ES-I3 (cell line): ENCODE data around the gene SOS2.

Source experiments
- H3K36me3 ChIP-seq: 2 replicates; pipeline ENCODE4 v1.6.1; 2013; ENCODE audit warnings: mild to moderate bottlenecking, low read length, control low read depth, moderate library complexity; ENCODE audit not compliant: insufficient read depth
- H3K4me1 ChIP-seq: 2 replicates; pipeline ENCODE4 v1.6.1; 2013; ENCODE audit warnings: mild to moderate bottlenecking, control low read depth, low read length; ENCODE audit not compliant: insufficient read depth
- H3K9ac ChIP-seq: 2 replicates; pipeline ENCODE4 v1.6.1; 2013; ENCODE audit warnings: low read depth, mild to moderate bottlenecking, low read length, moderate library complexity
- H3K9me3 ChIP-seq: 2 replicates; pipeline ENCODE4 v1.6.1; 2013; ENCODE audit warnings: mild to moderate bottlenecking, low read length, moderate library complexity; ENCODE audit not compliant: control insufficient read depth, insufficient read depth

SOS2 gene

DNA sequence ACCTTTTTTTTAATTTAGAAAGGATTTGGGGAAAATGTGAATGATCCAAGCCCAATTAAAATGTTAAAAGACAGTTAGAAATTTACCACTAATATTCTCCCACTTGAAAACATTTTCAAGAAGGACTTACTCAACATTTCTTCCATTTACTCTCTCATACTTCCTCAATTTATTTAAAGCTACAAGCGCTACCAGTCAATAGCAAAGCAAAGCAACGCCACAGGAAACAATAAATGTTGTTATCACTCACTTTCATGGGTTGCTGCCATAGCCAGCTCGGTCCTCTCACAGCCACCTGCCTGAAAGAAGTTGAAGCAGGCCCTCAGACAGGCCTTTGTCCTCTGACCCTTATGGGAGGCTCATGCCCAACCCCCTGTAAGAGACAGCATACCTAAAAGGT is 6.0 kb upstream of the SOS2 start:
- no peak overlapping the region for H3K9ac ChIP-seq
- H3K9me3 ChIP-seq, result 0 out of 2 replicates have a peak, but pooled peaks cover 6% of the 10 kb centered on the region
- H3K4me1 ChIP-seq, result peaks cover 4% of the 10 kb centered on the region; the same call in 1 of the 2 replicates
- H3K36me3 ChIP-seq, result no peaks in the 10 kb centered on the region

DNA sequence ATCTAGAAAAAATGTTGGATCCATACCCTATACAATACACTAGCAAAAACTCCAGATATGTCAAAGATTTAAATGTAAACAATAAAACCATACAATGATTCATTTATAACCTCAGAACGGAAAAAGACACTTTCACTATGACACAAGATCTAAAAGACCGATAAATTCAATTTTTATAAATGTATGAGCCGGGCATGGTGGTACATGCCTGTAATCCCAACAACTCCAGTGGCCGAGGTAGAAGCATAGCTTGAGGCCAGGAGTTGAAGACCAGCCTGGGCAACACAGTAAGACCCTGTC is 2.5 kb upstream of the SOS2 start:
- H3K4me1 ChIP-seq, result peaks cover 4% of the 10 kb centered on the region; the same call in 1 of the 2 replicates
- no peak overlapping the region for H3K9ac ChIP-seq
- H3K9me3 ChIP-seq, result 0 out of 2 replicates have a peak, but pooled peaks cover 6% of the 10 kb centered on the region
- no peaks in the 10 kb centered on the region for H3K36me3 ChIP-seq

DNA sequence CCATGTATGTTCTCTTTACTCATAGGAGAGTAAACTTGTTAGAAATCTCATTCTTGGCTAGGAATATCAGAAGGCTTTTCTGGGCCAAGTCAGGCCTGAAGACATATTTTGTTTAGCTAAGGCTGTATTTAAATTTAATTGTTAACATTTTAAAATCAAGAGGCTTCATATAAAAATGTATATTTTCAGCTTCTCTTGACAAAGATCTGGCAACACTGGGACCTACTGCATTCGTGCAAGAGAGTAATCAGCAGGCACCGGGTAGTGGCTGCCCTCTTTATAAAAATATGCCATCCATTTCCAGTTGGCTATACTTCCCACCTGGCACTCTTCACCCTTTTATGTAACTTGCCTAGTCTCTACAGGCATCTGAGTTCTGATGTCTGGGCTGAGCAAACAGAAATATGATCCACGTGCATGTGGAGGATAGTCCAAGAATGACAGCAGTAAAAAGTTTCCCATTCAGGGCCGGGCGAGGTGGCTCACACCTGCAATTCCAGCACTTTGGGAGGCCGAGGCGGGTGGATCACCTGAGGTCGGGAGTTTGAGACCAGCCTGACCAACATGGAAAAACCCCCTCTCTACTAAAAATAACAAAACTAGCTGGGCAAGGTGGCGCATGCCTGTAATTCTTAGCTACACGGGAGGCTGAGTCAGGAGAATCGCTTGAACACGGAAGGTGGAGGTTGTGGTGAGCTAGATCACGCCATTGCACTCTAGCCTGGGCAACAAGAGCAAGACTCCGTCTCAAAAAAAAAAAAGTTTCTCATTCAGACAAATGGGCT is 2.0 kb upstream of the SOS2 start:
- Histone ChIP-seq H3K9me3 (0 out of 2 replicates have a peak, but pooled peaks cover 6% of the 10 kb centered on the region), H3K36me3 (no peaks in the 10 kb centered on the region; the same call in 1 of the 2 replicates), H3K9ac (no peak overlapping the region), H3K4me1 (peaks cover 4% of the 10 kb centered on the region; the same call in 1 of the 2 replicates)

DNA sequence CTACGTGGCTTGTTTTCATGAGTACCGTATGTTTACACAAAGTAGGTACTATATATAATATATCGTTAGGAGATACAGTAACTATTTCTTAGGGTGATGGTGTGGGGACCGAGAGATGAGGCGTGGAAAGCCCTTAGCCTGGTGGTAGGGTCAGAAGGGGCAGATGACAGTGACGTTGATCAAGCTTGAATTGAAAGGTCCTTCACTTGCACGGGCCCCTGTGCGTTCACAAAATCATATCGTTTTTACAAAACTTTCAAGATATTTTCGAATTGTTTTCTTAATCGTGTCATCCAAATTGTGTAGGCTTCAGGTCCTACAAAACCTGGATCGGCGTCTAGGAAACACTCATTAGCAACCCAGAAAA is 881 bp upstream of the SOS2 start:
- peaks cover 4% of the 10 kb centered on the region; the same call in 1 of the 2 replicates for H3K4me1 ChIP-seq

DNA sequence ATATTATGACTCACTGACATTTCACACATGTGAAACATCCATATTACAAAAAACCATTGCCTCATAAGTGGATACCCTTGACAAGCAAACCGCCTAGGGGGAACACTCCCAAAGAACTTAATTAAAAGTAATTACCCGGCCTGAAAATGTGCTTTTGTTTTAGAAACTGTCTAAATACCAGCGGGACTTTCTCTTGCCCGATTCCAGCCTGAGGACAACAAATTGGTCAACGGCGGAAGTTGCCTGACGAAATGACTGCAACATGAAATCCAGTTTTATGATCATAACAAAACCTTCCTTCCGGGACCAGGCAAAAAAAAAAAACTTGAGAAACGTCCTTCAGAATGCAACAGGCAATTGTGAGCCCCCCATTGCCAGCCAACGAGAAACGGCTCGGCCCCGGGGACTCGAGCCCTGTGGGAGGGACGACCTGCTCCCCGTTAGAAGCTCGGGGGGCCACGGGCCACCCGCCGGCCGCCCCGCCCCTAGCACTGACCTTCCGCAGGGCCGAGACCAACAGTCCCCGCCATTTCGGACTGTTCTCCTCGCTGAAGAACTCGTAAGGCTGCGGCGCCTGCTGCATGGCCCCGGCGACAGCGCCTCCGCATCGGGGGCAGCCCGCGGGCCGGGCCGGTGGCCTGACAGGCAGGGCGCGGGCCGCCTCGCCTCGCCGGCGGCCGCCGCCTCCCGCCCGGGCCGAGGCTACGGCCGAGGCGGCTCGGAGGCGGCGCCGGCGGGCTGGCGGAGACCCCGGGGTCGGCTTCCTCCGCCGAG is 490 bp downstream of the SOS2 start:
- H3K9me3 ChIP-seq, result 0 out of 2 replicates have a peak, but pooled peaks cover 4% of the 10 kb centered on the region
- peak overlapping the region; percentile 81 for H3K9ac ChIP-seq
- H3K4me1 ChIP-seq, result peaks cover 8% of the 10 kb centered on the region
- no peaks in the 10 kb centered on the region; the same call in 1 of the 2 replicates for H3K36me3 ChIP-seq

More for the DNA sequence above, 881 bp upstream of the SOS2 start:
- peak overlapping the region; percentile 81 for H3K9ac ChIP-seq
- no peaks in the 10 kb centered on the region; the same call in 1 of the 2 replicates for H3K36me3 ChIP-seq
- 0 out of 2 replicates have a peak, but pooled peaks cover 6% of the 10 kb centered on the region for H3K9me3 ChIP-seq

DNA sequence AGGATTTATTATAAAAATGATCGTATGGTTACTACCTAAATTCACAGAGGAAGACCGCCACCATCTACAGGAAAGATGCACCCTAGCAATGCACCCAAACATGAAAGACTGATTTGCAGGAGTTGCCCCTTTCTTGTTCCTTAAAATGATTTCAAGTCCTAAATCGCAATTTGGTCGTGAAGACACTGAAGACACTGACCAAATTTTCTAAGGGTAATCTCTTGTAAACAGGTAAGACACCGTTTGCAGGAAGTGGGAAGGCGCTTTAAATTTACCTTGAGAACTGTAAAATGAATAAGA is 1.0 kb downstream of the SOS2 start:
- Histone ChIP-seq H3K4me1 (peaks cover 13% of the 10 kb centered on the region), H3K9me3 (no peaks in the 10 kb centered on the region), H3K36me3 (no peaks in the 10 kb centered on the region; the same call in 1 of the 2 replicates), H3K9ac (peak overlapping the region; percentile 81)

DNA sequence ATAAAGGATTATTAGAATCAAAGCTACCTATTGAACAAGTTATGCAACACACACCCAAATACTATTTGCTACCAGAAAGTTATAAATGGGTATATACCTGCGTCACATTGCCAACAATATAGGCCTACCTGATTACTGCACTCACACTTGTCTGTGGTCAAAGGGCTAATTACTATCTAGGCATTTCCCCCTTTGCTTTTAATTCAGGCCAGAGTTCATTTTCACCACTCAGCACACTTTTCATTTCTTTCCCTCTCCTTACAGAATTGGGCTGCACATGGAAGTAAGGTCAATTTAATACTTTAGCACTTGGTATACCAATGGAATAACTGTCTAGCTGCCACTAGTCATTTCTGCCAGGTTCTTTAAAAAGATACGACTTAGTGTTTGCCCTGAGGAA is 1.7 kb downstream of the SOS2 start:
- Histone ChIP-seq H3K9me3 (no peaks in the 10 kb centered on the region), H3K36me3 (no peaks in the 10 kb centered on the region; the same call in 1 of the 2 replicates), H3K4me1 (peaks cover 13% of the 10 kb centered on the region), H3K9ac (0 out of 2 replicates have a peak overlapping the region, but pooled peaks have one; percentile 81)

DNA sequence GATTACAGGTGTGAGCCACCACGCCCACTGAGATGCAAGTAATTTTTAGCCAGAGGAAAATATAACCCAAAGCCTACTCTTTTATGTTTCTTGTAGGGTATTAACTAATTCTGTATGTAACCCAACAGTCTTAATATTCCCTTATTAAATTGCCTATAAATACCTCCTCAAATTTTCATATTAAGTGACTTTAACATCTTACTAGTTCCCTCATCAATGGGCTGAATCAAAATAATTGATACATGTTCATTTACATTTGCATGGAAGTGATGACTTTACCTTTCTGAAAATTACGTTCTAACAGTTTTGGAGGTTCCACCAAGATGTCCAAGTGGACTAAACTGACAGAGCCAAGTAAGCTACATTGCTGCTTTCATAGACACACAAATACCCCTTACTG is 3.1 kb downstream of the SOS2 start:
- Histone ChIP-seq H3K9me3 (no peaks in the 10 kb centered on the region), H3K9ac (no peak overlapping the region), H3K4me1 (peaks cover 13% of the 10 kb centered on the region), H3K36me3 (no peaks in the 10 kb centered on the region; the same call in 1 of the 2 replicates)

DNA sequence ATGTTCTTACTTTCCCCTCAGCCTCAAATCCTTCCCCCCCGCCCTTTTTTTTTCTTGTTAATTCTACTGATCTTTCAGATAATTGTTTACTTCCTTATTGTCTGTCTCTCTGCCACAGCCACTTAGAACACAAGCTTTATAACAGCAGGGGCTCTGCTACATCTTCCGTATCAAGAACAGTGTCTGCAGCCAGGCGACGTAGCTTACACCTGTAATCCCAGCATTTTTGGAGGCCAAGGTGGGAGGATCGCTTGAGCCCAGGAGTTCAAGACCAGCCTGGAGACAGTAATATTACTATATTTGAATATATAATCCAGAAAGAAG is 5.4 kb downstream of the SOS2 start:
- H3K36me3 ChIP-seq, result no peaks in the 10 kb centered on the region; the same call in 1 of the 2 replicates
- H3K4me1 ChIP-seq, result peaks cover 13% of the 10 kb centered on the region
- no peak overlapping the region for H3K9ac ChIP-seq
- no peaks in the 10 kb centered on the region for H3K9me3 ChIP-seq

DNA sequence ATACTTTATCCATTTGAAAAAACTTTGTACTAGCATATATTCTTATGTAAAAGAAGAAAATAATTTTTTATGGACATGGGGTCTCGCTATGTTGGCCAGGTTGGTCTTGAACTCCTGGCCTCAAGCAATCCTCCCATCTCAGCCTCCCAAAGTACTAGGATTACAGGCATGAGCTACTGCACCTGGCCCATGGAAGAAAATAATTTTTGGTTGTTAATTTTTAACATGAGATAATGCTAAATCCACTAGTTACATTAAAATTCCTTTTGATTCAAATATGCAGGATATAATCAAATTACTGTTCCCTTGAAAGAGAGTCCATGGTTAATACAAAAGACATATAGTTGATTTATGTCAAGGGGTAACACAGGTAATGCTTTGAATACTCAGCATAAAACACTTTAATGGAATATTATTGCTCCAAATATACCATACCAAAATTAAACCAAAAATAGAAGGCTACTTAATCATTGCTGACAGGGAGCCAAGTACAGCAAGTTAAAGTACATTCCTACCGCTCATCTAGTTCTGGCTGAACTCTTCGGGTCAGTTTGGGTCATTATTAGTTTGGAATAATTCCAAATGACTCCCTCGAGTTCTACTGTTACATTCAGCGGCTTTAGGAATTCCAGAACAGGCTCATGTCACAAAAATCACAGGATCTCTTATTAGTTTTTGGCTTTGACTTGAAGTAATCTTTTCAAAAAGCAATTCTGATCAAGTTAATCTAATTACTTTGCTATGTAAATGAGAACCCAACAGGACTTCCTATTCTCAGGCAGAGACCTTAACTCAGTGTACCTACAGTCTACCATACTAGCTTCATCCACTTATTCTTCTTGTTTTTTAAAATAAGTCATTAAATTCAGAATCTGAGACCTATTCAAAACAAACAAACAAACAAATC is 6.1 kb downstream of the SOS2 start:
- Histone ChIP-seq H3K4me1 (peaks cover 13% of the 10 kb centered on the region), H3K9me3 (no peaks in the 10 kb centered on the region), H3K36me3 (no peaks in the 10 kb centered on the region; the same call in 1 of the 2 replicates), H3K9ac (no peak overlapping the region)

DNA sequence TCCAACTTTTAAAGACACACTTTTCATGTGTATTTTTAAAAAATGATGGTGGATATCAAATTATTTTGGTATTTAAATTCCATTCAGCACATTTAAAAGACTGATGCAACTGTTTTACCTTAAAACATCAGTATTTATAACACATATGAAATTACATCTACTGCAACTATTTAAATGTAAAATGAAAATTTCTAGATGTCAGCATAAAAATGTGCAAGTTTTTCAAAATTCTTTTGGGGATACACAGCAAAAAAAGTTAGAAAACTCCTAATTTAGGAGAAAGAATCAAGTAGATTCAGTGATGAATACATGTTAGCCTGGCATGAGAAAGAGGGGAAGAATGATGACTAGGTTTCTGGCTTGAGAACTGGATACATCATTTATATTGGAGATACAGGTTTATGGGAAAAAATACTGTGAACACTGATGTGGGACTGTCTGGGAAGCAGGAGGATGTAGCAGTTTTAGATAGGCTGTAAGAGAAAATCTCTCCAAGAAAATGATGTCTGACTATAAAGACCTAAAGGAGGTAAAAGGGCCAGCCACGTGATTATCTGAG is 9.2 kb downstream of the SOS2 start:
- H3K9ac ChIP-seq, result no peak overlapping the region

DNA sequence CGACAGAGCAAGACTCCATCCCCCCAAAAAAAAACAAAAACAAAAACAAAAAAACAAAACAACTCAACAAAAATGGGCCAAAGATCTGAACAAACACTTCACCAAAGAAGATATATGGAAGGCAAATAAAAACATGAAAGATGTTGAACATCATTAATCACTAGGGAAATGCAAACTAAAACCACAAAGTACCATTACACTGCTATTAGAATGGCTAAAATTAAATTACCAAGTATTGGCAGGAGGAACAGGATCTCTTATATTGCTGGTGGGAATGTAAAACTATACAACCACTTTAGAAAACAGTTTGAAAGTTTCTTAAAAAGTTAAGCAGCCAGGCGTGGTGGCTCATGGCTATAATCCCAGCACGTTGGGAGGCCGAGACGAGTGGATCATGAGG is 12.9 kb downstream of the SOS2 start:
- H3K4me1 ChIP-seq, result peaks cover 4% of the 10 kb centered on the region; the same call in 1 of the 2 replicates
- no peaks in the 10 kb centered on the region for H3K9me3 ChIP-seq

More for the DNA sequence above, 9.2 kb downstream of the SOS2 start:
- Histone ChIP-seq H3K36me3 (no peaks in the 10 kb centered on the region), H3K4me1 (peaks cover 13% of the 10 kb centered on the region), H3K9me3 (no peaks in the 10 kb centered on the region)

DNA sequence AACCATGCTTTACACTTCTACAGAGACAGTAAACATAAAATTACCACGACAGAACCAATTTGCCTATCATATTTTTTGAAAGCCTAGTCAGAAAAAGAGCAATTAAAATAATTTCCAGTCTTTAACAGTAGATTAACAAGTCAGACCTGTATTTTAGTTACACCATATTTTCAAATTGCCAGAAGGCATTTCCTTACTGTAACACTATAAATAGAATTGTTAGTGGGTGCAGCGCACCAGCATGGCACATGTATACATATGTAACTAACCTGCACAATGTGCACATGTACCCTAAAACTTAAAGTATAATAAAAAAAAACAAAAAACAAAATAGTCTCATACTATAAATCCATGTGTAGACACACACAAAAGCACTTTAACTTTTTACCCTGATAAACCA is 16.0 kb downstream of the SOS2 start:
- Histone ChIP-seq H3K4me1 (no peaks in the 10 kb centered on the region), H3K9me3 (no peaks in the 10 kb centered on the region), H3K36me3 (no peaks in the 10 kb centered on the region), H3K9ac (no peak overlapping the region)

More for the DNA sequence above, 12.9 kb downstream of the SOS2 start:
- Histone ChIP-seq H3K36me3 (no peaks in the 10 kb centered on the region), H3K9ac (no peak overlapping the region)

DNA sequence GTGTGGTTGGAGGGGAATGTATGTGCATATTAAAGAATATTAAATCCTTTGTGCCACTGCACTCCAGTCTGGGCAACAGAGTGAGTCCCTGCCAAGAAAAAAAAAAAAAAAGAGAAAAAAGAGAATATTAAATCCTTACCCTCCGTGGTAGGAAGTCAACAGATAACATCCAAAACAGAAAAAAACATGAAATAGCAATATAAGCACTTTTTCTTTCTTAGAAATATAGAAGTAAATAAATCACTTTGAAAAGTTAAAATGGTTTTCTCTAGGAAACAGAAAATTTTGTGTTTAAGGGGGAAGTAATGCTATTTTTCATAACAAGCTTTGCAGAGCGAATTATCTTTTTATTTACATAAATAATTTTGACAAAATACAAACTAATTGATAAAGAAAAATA is 17.6 kb downstream of the SOS2 start:
- Histone ChIP-seq H3K4me1 (no peaks in the 10 kb centered on the region), H3K9me3 (no peaks in the 10 kb centered on the region), H3K36me3 (no peaks in the 10 kb centered on the region), H3K9ac (no peak overlapping the region)
